Measurements from ENCODE around the gene PDXDC1. TPM values are rescaled to one million over a fixed set of nuclear protein-coding genes. Genes with fewer than 3 reads are reported as not detected.
"Not testable (repeated sequence)": the region's sequence is repeated elsewhere in the genome, so short reads cannot be mapped to it uniquely, and the experiment has no call there.

PDXDC1 gene
- total RNA-seq, 3 donors from 2014 or later (not counting 1 experiment from before 2014, with no cell fraction given): 72.7 to 88.2 (median 75.1) TPM

DNA sequence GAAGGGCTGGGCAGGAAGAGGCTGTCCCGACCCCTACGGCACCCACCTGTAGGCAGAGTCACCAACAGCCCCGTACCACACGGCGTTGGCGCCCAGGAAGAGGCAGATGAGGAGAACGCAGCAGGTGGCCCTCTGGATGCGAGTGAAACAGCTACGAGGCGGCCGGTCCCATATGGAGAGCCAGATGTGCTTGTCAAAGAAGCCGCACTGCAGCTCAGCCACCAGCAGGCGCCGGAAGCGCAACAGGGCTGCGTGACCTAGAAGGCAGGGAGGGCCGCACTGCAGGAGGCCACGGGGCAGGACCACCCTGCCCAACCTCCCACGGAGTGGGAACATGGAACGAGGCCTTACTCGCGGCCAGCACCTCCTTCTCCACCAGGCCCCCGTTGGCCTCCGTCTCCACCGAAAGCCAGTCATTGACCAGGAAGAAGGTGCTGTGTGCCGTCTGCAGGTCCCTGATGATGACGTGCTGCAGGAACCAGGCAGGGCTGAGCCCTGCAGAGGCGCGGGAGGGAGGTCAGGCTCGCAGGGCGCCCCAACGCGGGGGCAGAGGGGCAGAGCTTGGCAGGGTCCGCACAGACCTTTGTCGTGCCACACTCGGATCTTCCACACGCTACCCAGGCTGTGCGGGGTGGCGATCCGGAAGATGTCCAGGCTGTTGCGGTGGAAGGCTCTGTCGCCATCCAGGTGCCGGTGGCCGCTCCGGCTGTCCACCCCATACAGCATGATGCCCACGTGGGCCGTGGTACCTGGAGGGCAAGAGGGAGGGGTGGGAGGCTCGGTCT is 153.0 kb downstream of the PDXDC1 start:
- H3K4me3 ChIP-seq (ENCODE audit: low read length); H3K9me3 ChIP-seq (ENCODE audit: control insufficient read depth, insufficient read depth, low read length); H3K27me3 Mint-ChIP-seq (ENCODE audit: low read depth in 2 of 2); H3K4me1 ChIP-seq (ENCODE audit: control insufficient read depth, insufficient read depth, low read length); H3K4me1 Mint-ChIP-seq; intact Hi-C loops (cut with micrococcal nuclease); H3K4me3 Mint-ChIP-seq; H3K9me3 Mint-ChIP-seq; H3K36me3 Mint-ChIP-seq; H3K36me3 ChIP-seq (ENCODE audit: control insufficient read depth, insufficient read depth, low read length); H3K27me3 ChIP-seq (ENCODE audit: control insufficient read depth, insufficient read depth, low read length); DNase-seq; H3K27ac Mint-ChIP-seq; ATAC-seq; H3K27ac ChIP-seq (ENCODE audit: low read length): not testable (repeated sequence)
- WGBS (ENCODE audit: insufficient coverage): over 99% methylated on average over 17 of the region's 48 CpGs

DNA sequence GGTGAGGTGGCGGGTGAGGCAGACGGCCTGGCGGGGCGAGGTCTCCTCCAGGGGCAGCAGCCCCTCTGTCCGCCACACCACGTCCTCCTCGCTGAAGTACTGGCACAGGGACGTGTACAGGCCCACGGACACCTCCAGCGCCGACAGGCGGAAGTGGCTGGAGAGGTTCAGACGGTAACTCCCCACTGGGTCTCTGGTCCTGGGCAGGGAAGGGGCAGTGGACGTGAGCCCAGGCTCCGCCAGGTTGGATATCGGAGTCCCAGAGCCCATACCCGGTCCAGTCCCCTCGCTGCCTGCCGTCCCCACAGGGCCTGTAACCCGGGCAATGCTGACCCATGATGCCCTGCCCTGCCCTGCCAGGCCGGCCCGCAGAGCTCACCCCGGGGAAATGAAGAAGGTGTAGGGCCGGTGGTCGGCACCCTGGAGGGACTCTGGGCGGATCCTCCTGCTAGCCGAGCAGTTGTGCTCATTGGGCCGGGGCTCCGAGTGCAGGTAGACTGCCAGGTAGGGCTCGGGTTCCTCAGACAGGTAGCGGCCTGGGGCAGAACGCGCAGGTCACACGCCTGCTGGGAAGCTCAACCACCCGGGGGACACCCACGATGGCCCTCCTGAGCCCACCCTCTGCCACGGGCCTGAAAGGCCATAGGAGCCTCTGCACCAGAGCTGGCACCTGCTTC is 155.6 kb downstream of the PDXDC1 start:
- ATAC-seq; H3K36me3 Mint-ChIP-seq; DNase-seq; H3K9me3 ChIP-seq (ENCODE audit: control insufficient read depth, insufficient read depth, low read length); intact Hi-C loops (cut with micrococcal nuclease); H3K27ac Mint-ChIP-seq; H3K27me3 ChIP-seq (ENCODE audit: control insufficient read depth, insufficient read depth, low read length); H3K36me3 ChIP-seq (ENCODE audit: control insufficient read depth, insufficient read depth, low read length); H3K27me3 Mint-ChIP-seq (ENCODE audit: low read depth in 2 of 2); H3K4me1 Mint-ChIP-seq; H3K27ac ChIP-seq (ENCODE audit: low read length); H3K9me3 Mint-ChIP-seq; H3K4me3 Mint-ChIP-seq; H3K4me3 ChIP-seq (ENCODE audit: low read length); H3K4me1 ChIP-seq (ENCODE audit: control insufficient read depth, insufficient read depth, low read length): not testable (repeated sequence)
- WGBS (ENCODE audit: insufficient coverage): 96% methylated on average over 16 of the region's 37 CpGs

DNA sequence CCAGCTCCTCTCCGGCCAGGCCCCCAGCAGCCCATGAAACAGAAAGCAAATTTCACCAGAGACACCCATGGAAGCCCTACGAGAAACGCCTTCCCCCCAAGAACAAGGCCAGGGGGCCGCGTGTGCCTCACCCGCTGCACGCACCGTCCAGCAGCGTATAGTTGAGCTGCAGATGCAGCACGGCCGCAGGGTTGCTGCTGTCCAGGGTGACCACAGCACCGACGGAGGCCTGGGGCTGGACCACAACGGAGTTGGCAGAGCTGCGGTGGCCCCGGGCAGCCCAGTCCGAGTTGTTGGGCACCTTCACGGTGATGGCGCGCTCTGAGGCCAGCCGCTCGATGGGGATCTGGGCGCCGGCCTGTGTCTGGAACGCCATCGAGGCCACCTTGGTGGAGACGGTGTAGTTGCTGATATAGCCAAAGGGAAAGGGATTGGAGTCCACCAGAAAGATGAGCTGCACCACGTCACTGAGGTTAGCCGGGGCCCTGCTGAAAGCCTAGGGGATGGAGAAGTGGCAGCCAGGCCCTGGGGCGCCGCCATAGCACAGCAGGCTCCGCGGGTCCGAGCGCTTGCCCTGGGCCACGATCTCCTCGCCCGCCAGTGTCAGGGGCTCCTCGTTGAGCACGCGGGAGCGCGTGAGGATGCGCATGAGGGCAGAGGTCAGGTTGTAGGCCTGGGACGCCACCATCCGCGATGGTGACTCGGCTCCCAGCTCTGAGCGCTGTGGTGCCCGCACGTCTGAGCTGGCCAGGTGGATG is 156.3 kb downstream of the PDXDC1 start:
- H3K9me3 ChIP-seq (ENCODE audit: control insufficient read depth, insufficient read depth, low read length); H3K4me3 Mint-ChIP-seq; H3K27me3 ChIP-seq (ENCODE audit: control insufficient read depth, insufficient read depth, low read length); intact Hi-C loops (cut with micrococcal nuclease); H3K9me3 Mint-ChIP-seq; H3K4me3 ChIP-seq (ENCODE audit: low read length); H3K27ac ChIP-seq (ENCODE audit: low read length); H3K4me1 ChIP-seq (ENCODE audit: control insufficient read depth, insufficient read depth, low read length); H3K36me3 Mint-ChIP-seq; H3K27me3 Mint-ChIP-seq (ENCODE audit: low read depth in 2 of 2); H3K4me1 Mint-ChIP-seq; ATAC-seq; DNase-seq; H3K27ac Mint-ChIP-seq; H3K36me3 ChIP-seq (ENCODE audit: control insufficient read depth, insufficient read depth, low read length): not testable (repeated sequence)
- WGBS (ENCODE audit: insufficient coverage): 98% methylated on average over 32 of the region's 51 CpGs

GRCh38 chr16:15132719-15133428 is 158.0 kb downstream of the PDXDC1 start:
- DNase-seq; H3K27ac ChIP-seq (ENCODE audit: low read length); H3K4me3 ChIP-seq (ENCODE audit: low read length); H3K27ac Mint-ChIP-seq; H3K27me3 Mint-ChIP-seq (ENCODE audit: low read depth in 2 of 2); H3K9me3 ChIP-seq (ENCODE audit: control insufficient read depth, insufficient read depth, low read length); H3K9me3 Mint-ChIP-seq; H3K4me1 ChIP-seq (ENCODE audit: control insufficient read depth, insufficient read depth, low read length); ATAC-seq; intact Hi-C loops (cut with micrococcal nuclease); H3K4me3 Mint-ChIP-seq; H3K36me3 Mint-ChIP-seq; H3K36me3 ChIP-seq (ENCODE audit: control insufficient read depth, insufficient read depth, low read length); H3K27me3 ChIP-seq (ENCODE audit: control insufficient read depth, insufficient read depth, low read length); H3K4me1 Mint-ChIP-seq: not testable (repeated sequence)
- WGBS (ENCODE audit: insufficient coverage): 95% methylated on average over 21 of the region's 41 CpGs

GRCh38 chr16:15133554-15133953 is 158.7 kb downstream of the PDXDC1 start:
- H3K4me3 ChIP-seq (ENCODE audit: low read length); H3K4me3 Mint-ChIP-seq; H3K4me1 Mint-ChIP-seq; H3K27ac Mint-ChIP-seq; DNase-seq; H3K9me3 ChIP-seq (ENCODE audit: control insufficient read depth, insufficient read depth, low read length); H3K36me3 Mint-ChIP-seq; intact Hi-C loops (cut with micrococcal nuclease); H3K4me1 ChIP-seq (ENCODE audit: control insufficient read depth, insufficient read depth, low read length); H3K27ac ChIP-seq (ENCODE audit: low read length); H3K9me3 Mint-ChIP-seq; H3K27me3 ChIP-seq (ENCODE audit: control insufficient read depth, insufficient read depth, low read length); H3K36me3 ChIP-seq (ENCODE audit: control insufficient read depth, insufficient read depth, low read length); H3K27me3 Mint-ChIP-seq (ENCODE audit: low read depth in 2 of 2); ATAC-seq: not testable (repeated sequence)
- WGBS (ENCODE audit: insufficient coverage): 98% methylated on average over 14 of the region's 31 CpGs

- H3K27me3 ChIP-seq (ENCODE audit: control insufficient read depth, insufficient read depth, low read length); H3K27me3 Mint-ChIP-seq (ENCODE audit: low read depth in 2 of 2); H3K4me3 ChIP-seq (ENCODE audit: low read length); intact Hi-C loops (cut with micrococcal nuclease); H3K9me3 Mint-ChIP-seq; H3K36me3 Mint-ChIP-seq; H3K27ac ChIP-seq (ENCODE audit: low read length); H3K36me3 ChIP-seq (ENCODE audit: control insufficient read depth, insufficient read depth, low read length); DNase-seq; H3K4me1 ChIP-seq (ENCODE audit: control insufficient read depth, insufficient read depth, low read length); H3K9me3 ChIP-seq (ENCODE audit: control insufficient read depth, insufficient read depth, low read length); H3K4me3 Mint-ChIP-seq; H3K4me1 Mint-ChIP-seq; H3K27ac Mint-ChIP-seq; ATAC-seq: not testable (repeated sequence)
- WGBS (ENCODE audit: insufficient coverage): 96% methylated on average over 8 of the region's 33 CpGs
Measured at GRCh38 chr16:15134752-15135482, 160.1 kb downstream of the PDXDC1 start.

All from natural killer cell (primary cell).